Ascending aorta (tissue), 2 donors: ENCODE measurements around the gene SIK3. TPM values are rescaled to one million over a fixed set of nuclear protein-coding genes. Genes with fewer than 3 reads are reported as not detected.

Experiments used
- DNase-seq, 2 donors: peaks; one replicate each; pipeline ENCODE4 v3.0.0-alpha.2; 2019; ENCODE audit warnings: low spot score in 2 of 2
- H3K27ac ChIP-seq, 2 donors: fragments of 200-600 bp; sonication (generic); one replicate each; pipeline ENCODE4 v1.5.1; 2016 to 2017; ENCODE audit warnings: mild to moderate bottlenecking in 1 of 2
- H3K27me3 ChIP-seq: fragments of 200-600 bp; sonication (generic); one replicate; pipeline ENCODE4 v1.5.1; 2017
- H3K36me3 ChIP-seq, 2 donors: fragments of 200-600 bp; sonication (generic); one replicate each; pipeline ENCODE4 v1.5.1; 2016
- H3K4me1 ChIP-seq, 2 donors: fragments of 200-600 bp; sonication (generic); one replicate each; pipeline ENCODE4 v1.5.1; 2016 to 2017; ENCODE audit warnings: mild to moderate bottlenecking in 1 of 2
- H3K4me3 ChIP-seq, 2 donors: fragments of 200-600 bp; sonication (generic); one replicate each; pipeline ENCODE4 v1.5.1; 2016 to 2017; ENCODE audit warnings: mild to moderate bottlenecking in 1 of 2
- H3K9me3 ChIP-seq, 2 donors: fragments of 200-600 bp; sonication (generic); one replicate each; pipeline ENCODE4 v1.5.1; 2016
- CTCF ChIP-seq, 3 experiments: fragments of 200-600 bp in 2 of 3; fragments of 450-650 bp in 1 of 3; sonication (generic) in 2 of 3; IDR thresholded peaks; one replicate each; pipeline ENCODE4 v1.5.1; 2016 to 2019; ENCODE audit warnings: antibody characterized with exemption in 3 of 3, mild to moderate bottlenecking in 1 of 3, moderate library complexity in 1 of 3
- intact Hi-C: fragments of 100-400 bp; cut with DNase I; formaldehyde crosslinking; loops from one replicate; pipeline ENCODE4 v1.15.1; 2023
- total RNA-seq: library from RNA; depleted of rRNA; stranded (reverse); fragments of >200 nt; gene quantifications from one replicate; pipeline ENCODE4 v1.1.0, GENCODE V29; 2016

The SIK3 gene
- total RNA-seq, 1 donor from 2014 or later: 22.5 TPM

DNA sequence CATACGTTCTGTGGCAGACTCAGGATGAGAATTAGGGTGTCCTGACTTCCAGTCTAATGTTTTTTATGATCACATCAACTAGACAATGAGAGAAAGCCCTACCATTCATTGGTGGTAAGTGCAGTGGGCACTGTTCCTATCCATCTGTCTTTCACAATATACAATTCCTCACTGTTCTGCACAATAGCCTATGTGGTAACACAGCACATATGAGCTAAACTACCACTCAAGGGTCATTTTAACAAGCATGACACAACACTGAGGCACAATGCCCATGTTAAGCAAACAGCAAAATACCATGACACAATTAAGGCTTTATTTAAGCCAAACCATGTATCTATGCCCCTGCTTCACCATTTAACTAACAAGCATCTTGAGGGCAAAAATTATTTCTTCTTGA lies 52.3 kb downstream of the SIK3 start:
- no peak for TF ChIP-seq CTCF (IDR thresholded peaks at IDR 0.05)
- Histone ChIP-seq H3K27me3 (no peaks in the 10 kb centered on the region), H3K4me1 (peaks cover 0 to 8% of the 10 kb centered on the region in 2 donors), H3K9me3 (no peaks in the 10 kb centered on the region), H3K27ac (no peak overlapping the region), H3K36me3 (no peaks in the 10 kb centered on the region), H3K4me3 (no peak overlapping the region)
- intact Hi-C loops: no loop called here
- DNase-seq: no peak

DNA sequence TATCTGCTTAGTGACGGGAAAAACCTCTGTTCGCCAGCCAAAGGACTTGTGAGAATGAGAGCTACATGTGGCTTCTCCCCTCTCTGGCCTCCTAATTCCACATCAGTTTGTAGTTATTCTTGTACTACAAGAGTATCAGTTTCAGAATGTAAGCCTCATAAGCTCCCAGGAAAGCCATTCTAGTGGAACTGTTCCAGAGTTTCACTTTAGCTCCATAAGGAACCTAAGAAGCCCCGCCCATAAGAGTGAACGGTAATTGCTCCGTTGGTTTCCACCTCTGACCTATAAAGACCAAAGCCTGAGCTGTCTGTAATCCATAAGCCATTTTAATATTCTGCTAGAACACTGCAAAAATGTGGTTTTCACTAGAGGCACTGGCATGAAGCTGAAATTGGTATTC lies 53.0 kb downstream of the SIK3 start:
- no peaks in the 10 kb centered on the region for H3K36me3 ChIP-seq

GRCh38 chr11:117044287-117045035 lies 53.8 kb downstream of the SIK3 start:
- no peak overlapping the region for H3K4me3 ChIP-seq
- intact Hi-C loops: no loop called here
- H3K36me3 ChIP-seq: no peaks in the 10 kb centered on the region
- DNase-seq: no peak
- no peak overlapping the region for H3K27ac ChIP-seq
- no peaks in the 10 kb centered on the region for H3K27me3 ChIP-seq
- no peaks in the 10 kb centered on the region for H3K9me3 ChIP-seq
- TF ChIP-seq CTCF (IDR thresholded peaks at IDR 0.05): no peak
- H3K4me1 ChIP-seq: peaks cover 0 to 8% of the 10 kb centered on the region in 2 donors

More for the DNA sequence above, 53.0 kb downstream of the SIK3 start:
- intact Hi-C loops: no loop called here
- no peak overlapping the region for H3K4me3 ChIP-seq
- H3K27me3 ChIP-seq: no peaks in the 10 kb centered on the region
- DNase-seq: no peak
- no peaks in the 10 kb centered on the region for H3K9me3 ChIP-seq
- no peak for TF ChIP-seq CTCF (IDR thresholded peaks at IDR 0.05)
- no peak overlapping the region for H3K27ac ChIP-seq
- peaks cover 0 to 8% of the 10 kb centered on the region in 2 donors for H3K4me1 ChIP-seq

- intact Hi-C loops: no loop called here
- H3K9me3 ChIP-seq: no peaks in the 10 kb centered on the region
- no peak for DNase-seq
- H3K27me3 ChIP-seq: no peaks in the 10 kb centered on the region
- no peak for TF ChIP-seq CTCF (IDR thresholded peaks at IDR 0.05)
- no peaks in the 10 kb centered on the region for H3K36me3 ChIP-seq
- no peak overlapping the region for H3K27ac ChIP-seq
- no peak overlapping the region for H3K4me3 ChIP-seq
- peaks cover 0 to 8% of the 10 kb centered on the region in 2 donors for H3K4me1 ChIP-seq
Measured at GRCh38 chr11:117042689-117043088, 55.5 kb downstream of the SIK3 start.

- no peak for TF ChIP-seq CTCF (IDR thresholded peaks at IDR 0.05)
- H3K27me3 ChIP-seq: no peaks in the 10 kb centered on the region
- H3K4me3 ChIP-seq: no peak overlapping the region
- H3K9me3 ChIP-seq: no peaks in the 10 kb centered on the region
- no peak for DNase-seq
- H3K4me1 ChIP-seq: peaks cover 0 to 10% of the 10 kb centered on the region in 2 donors
- H3K27ac ChIP-seq: no peak overlapping the region
- intact Hi-C loops: no loop called here
- no peaks in the 10 kb centered on the region for H3K36me3 ChIP-seq
Measured at GRCh38 chr11:117039900-117040299, 58.3 kb downstream of the SIK3 start.
